Chondrocyte (in vitro differentiated cells): ENCODE results near the gene SNCAIP. TPM values are rescaled to one million over a fixed set of nuclear protein-coding genes. Genes with fewer than 3 reads are reported as not detected.
"Not testable (repeated sequence)": the region's sequence is repeated elsewhere in the genome, so short reads cannot be mapped to it uniquely, and the experiment has no call there.

Experiments
- DNase-seq: peaks from one replicate; pipeline ENCODE4 v3.0.0; 2021; ENCODE audit warnings: mixed read lengths, low spot score
- H3K27ac Mint-ChIP-seq: one replicate; pipeline ENCODE4 v1.8.0; 2021; ENCODE audit warnings: mild to moderate bottlenecking, moderate library complexity, mixed read lengths; ENCODE audit not compliant: unreplicated experiment
- H3K27me3 Mint-ChIP-seq: 2 replicates; pipeline ENCODE4 v1.8.0; 2021; ENCODE audit warnings: low read depth, mixed read lengths
- H3K36me3 Mint-ChIP-seq: 2 replicates; pipeline ENCODE4 v1.8.0; 2021; ENCODE audit warnings: low read depth, mixed read lengths
- H3K4me1 Mint-ChIP-seq: 2 replicates; pipeline ENCODE4 v1.8.0; 2021; ENCODE audit warnings: low read depth, mild to moderate bottlenecking, mixed read lengths
- H3K4me3 Mint-ChIP-seq: one replicate; pipeline ENCODE4 v1.8.0; 2021; ENCODE audit warnings: mild to moderate bottlenecking, moderate library complexity, mixed read lengths; ENCODE audit not compliant: unreplicated experiment
- H3K9me3 Mint-ChIP-seq: 2 replicates; pipeline ENCODE4 v1.8.0; 2021; ENCODE audit warnings: low read depth, mixed read lengths
- CTCF ChIP-seq: fragments of 200-600 bp; sonication (generic); IDR thresholded peaks from 2 replicates; pipeline ENCODE4 v1.5.0; 2021; ENCODE audit warnings: antibody characterized with exemption, mild to moderate bottlenecking, moderate library complexity
- total RNA-seq: library from RNA; stranded (reverse); gene quantifications from 3 replicates; pipeline ENCODE4 v1.2.1, GENCODE V29; 2021

The SNCAIP gene
- total RNA-seq, 1 donor from 2014 or later: 1.2 TPM

GRCh38 chr5:122375801-122376200 lies 63.8 kb downstream of the SNCAIP start:
- DNase-seq: no peak
- Mint-ChIP-seq H3K36me3 (no peaks in the 10 kb centered on the region), H3K9me3 (peaks cover 3% of the 10 kb centered on the region), H3K4me1 (no peaks in the 10 kb centered on the region), H3K27me3 (peaks cover 4% of the 10 kb centered on the region), H3K27ac (no peak overlapping the region), H3K4me3 (no peak overlapping the region)
- TF ChIP-seq CTCF: no peak

GRCh38 chr5:122376250-122376649 lies 64.2 kb downstream of the SNCAIP start:
- Mint-ChIP-seq H3K27ac (no peak overlapping the region), H3K9me3 (peaks cover 3% of the 10 kb centered on the region), H3K4me1 (no peaks in the 10 kb centered on the region), H3K4me3 (no peak overlapping the region), H3K36me3 (no peaks in the 10 kb centered on the region), H3K27me3 (peaks cover 4% of the 10 kb centered on the region)
- DNase-seq: no peak
- TF ChIP-seq CTCF: no peak

GRCh38 chr5:122377026-122377425 lies 65.0 kb downstream of the SNCAIP start:
- Mint-ChIP-seq H3K27me3 (peaks cover 4% of the 10 kb centered on the region), H3K27ac (no peak overlapping the region), H3K4me3 (no peak overlapping the region), H3K36me3 (no peaks in the 10 kb centered on the region), H3K9me3 (peaks cover 5% of the 10 kb centered on the region), H3K4me1 (no peaks in the 10 kb centered on the region)
- DNase-seq: no peak
- no peak for TF ChIP-seq CTCF

- not testable (repeated sequence) for H3K36me3 Mint-ChIP-seq, H3K4me1 Mint-ChIP-seq, DNase-seq, H3K27me3 Mint-ChIP-seq, H3K9me3 Mint-ChIP-seq, H3K27ac Mint-ChIP-seq, H3K4me3 Mint-ChIP-seq
Observed at GRCh38 chr5:122382938-122383337, 70.9 kb downstream of the SNCAIP start.

GRCh38 chr5:122384739-122385235 lies 72.8 kb downstream of the SNCAIP start:
- Mint-ChIP-seq H3K27me3 (no peaks in the 10 kb centered on the region), H3K36me3 (no peaks in the 10 kb centered on the region), H3K9me3 (peaks cover 7% of the 10 kb centered on the region), H3K4me1 (no peaks in the 10 kb centered on the region), H3K27ac (no peak overlapping the region), H3K4me3 (no peak overlapping the region)
- no peak for DNase-seq
- TF ChIP-seq CTCF: no peak

GRCh38 chr5:122385286-122385685 lies 73.2 kb downstream of the SNCAIP start:
- DNase-seq: no peak
- Mint-ChIP-seq H3K4me3 (no peak overlapping the region), H3K27ac (no peak overlapping the region), H3K27me3 (no peaks in the 10 kb centered on the region), H3K4me1 (no peaks in the 10 kb centered on the region), H3K36me3 (no peaks in the 10 kb centered on the region), H3K9me3 (peaks cover 5% of the 10 kb centered on the region)
- TF ChIP-seq CTCF: no peak
